ENCODE results near the gene IDH3B.

DNA sequence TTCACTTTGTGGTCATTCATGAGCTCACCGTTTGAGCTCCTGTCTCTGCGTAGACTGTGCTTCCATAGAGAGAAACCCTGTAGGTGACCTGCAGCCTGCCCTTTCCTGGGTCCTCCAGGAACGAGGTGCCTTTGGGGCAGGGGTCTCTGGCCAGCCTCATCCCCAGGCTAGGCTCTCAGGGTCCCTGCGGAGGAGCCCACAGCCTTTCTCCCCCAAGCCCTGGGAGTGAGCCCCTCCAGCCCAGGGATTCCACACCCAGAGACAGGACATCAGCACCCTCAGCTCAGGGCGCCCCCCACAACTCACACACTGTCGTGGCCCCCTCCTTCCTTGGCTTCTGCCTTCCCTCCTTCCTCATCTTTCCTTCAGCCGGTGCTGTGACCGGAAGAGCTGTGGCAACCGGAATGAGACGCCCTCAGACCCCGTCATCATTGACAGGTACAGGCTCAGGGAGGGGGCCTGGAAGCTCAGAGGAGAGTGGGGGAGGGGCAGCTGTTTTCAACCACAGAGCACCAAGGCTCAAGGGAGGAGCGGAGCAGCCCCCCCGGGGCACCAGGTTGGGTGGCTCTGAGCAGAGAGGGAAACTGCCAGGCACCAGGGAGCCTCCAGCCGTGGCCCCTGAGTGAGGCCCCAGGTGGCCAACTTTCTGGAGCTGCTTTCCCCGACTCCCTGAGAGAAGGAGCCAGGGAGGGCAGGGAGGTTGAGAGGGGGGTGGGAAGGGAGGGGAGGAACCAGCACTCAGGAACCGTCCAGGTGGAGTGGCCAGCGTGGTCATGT lies 45.4 kb upstream of the IDH3B start:
- TF ChIP-seq POLR2A (IDR thresholded peaks at IDR 0.05) = no peak
- TF ChIP-seq, protein P1, sequence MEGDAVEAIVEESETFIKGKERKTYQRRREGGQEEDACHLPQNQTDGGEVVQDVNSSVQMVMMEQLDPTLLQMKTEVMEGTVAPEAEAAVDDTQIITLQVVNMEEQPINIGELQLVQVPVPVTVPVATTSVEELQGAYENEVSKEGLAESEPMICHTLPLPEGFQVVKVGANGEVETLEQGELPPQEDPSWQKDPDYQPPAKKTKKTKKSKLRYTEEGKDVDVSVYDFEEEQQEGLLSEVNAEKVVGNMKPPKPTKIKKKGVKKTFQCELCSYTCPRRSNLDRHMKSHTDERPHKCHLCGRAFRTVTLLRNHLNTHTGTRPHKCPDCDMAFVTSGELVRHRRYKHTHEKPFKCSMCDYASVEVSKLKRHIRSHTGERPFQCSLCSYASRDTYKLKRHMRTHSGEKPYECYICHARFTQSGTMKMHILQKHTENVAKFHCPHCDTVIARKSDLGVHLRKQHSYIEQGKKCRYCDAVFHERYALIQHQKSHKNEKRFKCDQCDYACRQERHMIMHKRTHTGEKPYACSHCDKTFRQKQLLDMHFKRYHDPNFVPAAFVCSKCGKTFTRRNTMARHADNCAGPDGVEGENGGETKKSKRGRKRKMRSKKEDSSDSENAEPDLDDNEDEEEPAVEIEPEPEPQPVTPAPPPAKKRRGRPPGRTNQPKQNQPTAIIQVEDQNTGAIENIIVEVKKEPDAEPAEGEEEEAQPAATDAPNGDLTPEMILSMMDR (IDR thresholded peaks at IDR 0.05) = no peak
